A673 (cell line): ENCODE results near the gene SRGAP2B. TPM values are rescaled to one million over a fixed set of nuclear protein-coding genes. Genes with fewer than 3 reads are reported as not detected.
"Not testable (repeated sequence)": the region's sequence is repeated elsewhere in the genome, so short reads cannot be mapped to it uniquely, and the experiment has no call there.

Experiments used
- BruUV-seq: library from RNA; stranded (reverse); fragments of 400-500 nt; replicated peaks from 2 replicates; lab custom pipeline; 2021; lab: Mats Ljungman, UMichigan
- CTCF ChIA-PET: fragments of 300-600 bp; sonication (Branson Sonifier 250); formaldehyde crosslinking; loops from one replicate; lab custom pipeline; 2022; ENCODE audit warnings: antibody characterized with exemption; lab: Charles Lee
- POLR2A ChIA-PET: fragments of 300-600 bp; sonication (Branson Sonifier 250); formaldehyde crosslinking; loops from one replicate; lab custom pipeline; 2022; ENCODE audit warnings: antibody characterized with exemption; ENCODE audit not compliant: low non-redundant PET; lab: Charles Lee
- DNase-seq: peaks from one replicate; pipeline ENCODE4 v3.0.0-alpha.2; 2015; ENCODE audit warnings: low spot score
- H3K27ac ChIP-seq: fragments of 200-600 bp; sonication (generic); 2 replicates; pipeline ENCODE4 v1.5.1; 2016; ENCODE audit warnings: mixed run types, low read depth, mild to moderate bottlenecking, mixed read lengths, antibody characterized with exemption, low read length; ENCODE audit not compliant: poor library complexity, severe bottlenecking
- H3K27me3 ChIP-seq: fragments of 200-600 bp; sonication (generic); replicated peaks from 2 replicates; pipeline ENCODE4 v1.6.1; 2017; ENCODE audit warnings: mixed run types, low read depth, mild to moderate bottlenecking, mixed read lengths, antibody characterized with exemption, low read length; ENCODE audit not compliant: insufficient read depth, poor library complexity
- H3K36me3 ChIP-seq: fragments of 200-600 bp; sonication (generic); 2 replicates; pipeline ENCODE4 v1.6.1; 2016; ENCODE audit warnings: mixed run types, mild to moderate bottlenecking, mixed read lengths, antibody characterized with exemption, low read length; ENCODE audit not compliant: insufficient read depth, poor library complexity, severe bottlenecking
- H3K4me1 ChIP-seq: fragments of 200-600 bp; sonication (generic); 2 replicates; pipeline ENCODE4 v1.6.1; 2017; ENCODE audit warnings: mixed run types, mild to moderate bottlenecking, mixed read lengths, antibody characterized with exemption, low read length; ENCODE audit not compliant: insufficient read depth, poor library complexity, severe bottlenecking
- H3K4me3 ChIP-seq: fragments of 200-600 bp; sonication (generic); 2 replicates; pipeline ENCODE4 v1.5.1; 2016; ENCODE audit warnings: low read depth, mixed run types, mild to moderate bottlenecking, mixed read lengths, low read length; ENCODE audit not compliant: poor library complexity, severe bottlenecking
- H3K9me3 ChIP-seq: fragments of 200-600 bp; sonication (generic); 2 replicates; pipeline ENCODE4 v1.6.1; 2016; ENCODE audit warnings: mixed run types, low read depth, mild to moderate bottlenecking, mixed read lengths, antibody characterized with exemption, low read length; ENCODE audit not compliant: poor library complexity, severe bottlenecking
- intact Hi-C: fragments of 100-400 bp; cut with micrococcal nuclease; formaldehyde crosslinking; loops from one replicate; pipeline ENCODE4 v1.10.0; 2022; ENCODE audit not compliant: unreplicated experiment
- total RNA-seq: library from RNA; stranded (reverse); gene quantifications from 2 replicates; pipeline ENCODE4 v1.2.3, GENCODE V29; 2021

SRGAP2B gene
- total RNA-seq, 1 experiment from 2014 or later, result 72.9 TPM

DNA sequence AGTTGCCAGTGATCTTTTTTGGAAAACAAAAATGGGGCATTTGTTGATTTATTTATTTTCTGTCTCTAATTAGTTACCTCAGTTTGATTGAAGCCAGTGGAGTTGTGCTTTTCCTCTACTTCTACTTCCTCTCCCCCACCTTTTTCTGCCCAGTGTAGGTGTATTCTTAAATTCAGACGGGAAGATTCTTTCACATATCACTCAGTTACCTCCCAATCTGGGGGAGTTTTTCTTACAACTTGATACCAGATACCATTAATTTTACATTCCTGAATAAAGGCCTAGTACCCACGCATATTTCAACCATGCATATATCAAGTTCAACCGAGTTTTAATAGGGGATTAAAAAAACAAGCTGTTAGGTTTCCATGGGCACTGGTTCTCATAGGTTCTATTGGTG, 16.5 kb upstream of the SRGAP2B start:
- H3K4me1 ChIP-seq, intact Hi-C loops, H3K4me3 ChIP-seq, CTCF ChIA-PET, DNase-seq, H3K27me3 ChIP-seq, H3K9me3 ChIP-seq, H3K36me3 ChIP-seq, POLR2A ChIA-PET, H3K27ac ChIP-seq: not testable (repeated sequence)
- TSS peak; percentile 38 for BruUV-seq

DNA sequence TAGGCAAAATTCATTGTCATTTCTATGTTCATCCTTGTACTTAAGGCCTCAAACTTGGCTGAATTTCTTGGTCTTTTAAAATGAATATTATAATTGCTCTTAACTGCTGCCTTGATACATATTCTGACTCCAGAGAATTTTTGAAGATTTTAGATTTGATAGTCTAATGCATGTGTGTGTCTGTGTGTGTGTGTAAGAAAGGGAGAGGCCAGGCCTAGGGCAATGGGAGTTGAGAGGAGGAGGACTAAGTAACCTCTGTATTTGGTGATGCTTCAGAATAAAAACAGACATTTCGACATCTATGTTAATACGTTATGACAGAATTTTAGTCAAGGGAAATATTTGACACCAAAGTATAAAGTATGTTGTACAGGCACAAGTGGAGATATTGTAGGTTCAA, 8.2 kb upstream of the SRGAP2B start:
- H3K36me3 ChIP-seq, H3K9me3 ChIP-seq, H3K27me3 ChIP-seq, intact Hi-C loops, POLR2A ChIA-PET, H3K27ac ChIP-seq, CTCF ChIA-PET, DNase-seq, H3K4me1 ChIP-seq, H3K4me3 ChIP-seq, BruUV-seq: not testable (repeated sequence)

DNA sequence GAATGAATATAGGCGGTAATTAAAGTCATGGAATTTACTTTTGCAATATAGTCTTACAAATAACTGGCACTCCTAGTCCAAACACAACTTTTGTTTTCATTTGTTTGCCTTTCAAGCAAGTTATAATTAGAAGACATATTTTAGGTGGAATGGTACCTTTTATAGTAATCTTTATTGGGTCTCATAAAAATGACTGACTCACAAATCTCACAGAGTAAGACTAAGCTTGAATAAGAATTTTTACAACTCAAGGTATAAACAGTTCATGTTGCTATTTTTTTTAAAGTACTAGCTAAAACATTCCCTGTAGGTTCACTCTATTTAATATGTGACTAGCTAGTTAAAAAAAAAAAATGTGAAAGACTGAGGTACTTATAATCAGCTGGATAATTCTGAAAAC, 6.6 kb upstream of the SRGAP2B start:
- H3K27me3 ChIP-seq, intact Hi-C loops, BruUV-seq, H3K4me3 ChIP-seq, DNase-seq, H3K4me1 ChIP-seq, CTCF ChIA-PET, H3K9me3 ChIP-seq, POLR2A ChIA-PET, H3K36me3 ChIP-seq, H3K27ac ChIP-seq: not testable (repeated sequence)

DNA sequence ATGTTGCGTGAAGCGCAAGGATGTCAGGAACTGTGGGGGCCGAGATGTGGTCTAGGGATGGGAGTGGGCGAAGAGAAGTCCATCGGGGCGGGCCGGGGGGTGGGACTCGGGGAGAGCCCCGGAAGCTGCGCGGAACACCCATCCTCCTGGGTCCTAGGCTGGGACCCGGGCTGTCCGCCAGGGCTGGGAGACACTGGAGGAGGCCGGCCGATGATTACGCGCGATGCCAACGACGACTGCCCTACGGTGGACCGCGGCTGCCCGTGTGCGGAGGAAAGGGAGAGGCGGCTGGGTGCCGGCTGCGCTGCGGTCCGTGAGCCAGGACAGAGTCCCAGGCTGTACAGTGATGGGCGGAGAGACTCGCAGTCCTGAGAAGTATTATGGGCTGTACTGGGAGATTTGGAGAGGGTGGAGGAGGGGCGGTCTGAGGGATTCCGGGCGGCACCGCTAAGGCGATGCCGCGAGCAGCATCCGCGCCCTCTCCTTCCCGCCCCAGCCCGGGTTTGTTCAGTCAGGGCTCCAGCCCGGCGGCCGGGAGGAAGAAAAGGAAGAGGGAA, 395 bp downstream of the SRGAP2B start:
- intact Hi-C loops, BruUV-seq, CTCF ChIA-PET, H3K27me3 ChIP-seq, DNase-seq, H3K36me3 ChIP-seq, H3K27ac ChIP-seq, H3K4me1 ChIP-seq, POLR2A ChIA-PET, H3K9me3 ChIP-seq: not testable (repeated sequence)
- H3K4me3 ChIP-seq, result peak overlapping the region; percentile 38

DNA sequence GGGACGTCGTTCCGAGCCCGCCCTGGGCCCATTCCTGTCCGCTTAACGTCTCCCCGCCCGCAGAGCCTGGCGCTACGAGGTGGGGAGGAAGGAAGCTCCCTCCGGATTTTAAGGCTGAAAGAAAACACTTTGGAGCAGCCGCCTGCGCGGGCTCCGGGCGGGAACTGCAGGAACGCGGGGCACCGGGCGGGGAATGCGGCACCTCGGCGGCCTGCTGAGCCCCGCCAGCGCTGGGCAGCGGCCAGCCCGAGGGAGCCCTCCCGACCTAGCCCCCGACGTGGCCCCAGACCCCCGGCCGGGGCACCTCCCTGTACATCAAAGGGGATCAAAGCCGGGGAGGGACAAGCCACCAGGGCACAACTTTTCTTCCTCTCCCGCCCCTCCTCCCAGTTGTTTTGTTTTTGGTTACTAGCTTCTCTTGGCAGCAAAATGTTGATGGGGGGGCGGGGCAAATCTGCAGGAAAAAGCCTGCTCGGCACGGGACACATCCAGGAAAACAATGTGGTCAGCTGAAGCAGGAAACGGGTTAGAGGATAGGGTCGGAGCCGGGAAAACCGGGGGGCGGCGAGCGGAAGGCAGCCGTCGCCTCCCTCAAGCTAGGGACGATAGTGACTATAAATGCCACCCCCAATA, 1.5 kb downstream of the SRGAP2B start:
- H3K36me3 ChIP-seq, CTCF ChIA-PET, H3K9me3 ChIP-seq, H3K27me3 ChIP-seq, BruUV-seq, H3K27ac ChIP-seq, intact Hi-C loops, POLR2A ChIA-PET, H3K4me1 ChIP-seq: not testable (repeated sequence)
- peak overlapping the region; percentile 40 for H3K4me3 ChIP-seq
- DNase-seq, result peak; percentile 21

DNA sequence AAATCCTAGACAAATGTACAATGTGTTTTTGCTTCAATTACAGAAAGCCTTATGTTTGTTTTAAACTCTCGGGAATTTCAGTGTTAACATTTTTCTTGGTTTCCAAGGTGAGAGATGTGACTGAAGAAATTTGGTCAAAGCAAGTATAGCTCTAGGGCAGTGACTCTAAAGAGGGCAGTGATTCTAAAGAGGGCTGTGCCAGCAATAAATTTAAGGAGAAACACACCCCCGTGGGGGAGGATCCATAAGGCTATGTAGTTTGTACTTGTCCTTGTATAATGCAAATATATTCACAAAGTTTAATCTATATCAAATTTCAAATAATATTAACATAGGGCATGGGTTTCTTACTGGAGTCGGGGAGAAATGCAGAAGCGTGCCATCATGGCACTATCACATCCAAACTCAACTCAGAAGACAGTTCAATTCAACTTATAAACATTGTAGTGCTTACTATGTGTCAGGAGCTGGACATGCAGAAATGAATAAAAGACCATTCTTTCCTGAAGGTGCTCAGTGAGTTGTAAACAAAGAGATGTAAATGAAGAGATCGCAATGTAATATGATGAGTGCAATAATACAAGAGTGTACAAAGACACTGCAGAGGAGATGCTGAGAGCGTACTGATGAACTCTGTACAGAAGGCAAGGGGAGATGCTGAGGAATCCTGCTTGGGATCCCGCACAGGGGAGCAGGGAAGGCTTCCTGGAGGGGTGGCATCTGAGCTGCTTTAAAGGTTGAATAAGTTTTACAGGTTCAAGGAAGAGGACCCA, 12.5 kb downstream of the SRGAP2B start:
- POLR2A ChIA-PET, H3K4me1 ChIP-seq, H3K4me3 ChIP-seq, DNase-seq, BruUV-seq, H3K27ac ChIP-seq, CTCF ChIA-PET, H3K36me3 ChIP-seq, intact Hi-C loops, H3K27me3 ChIP-seq, H3K9me3 ChIP-seq: not testable (repeated sequence)

DNA sequence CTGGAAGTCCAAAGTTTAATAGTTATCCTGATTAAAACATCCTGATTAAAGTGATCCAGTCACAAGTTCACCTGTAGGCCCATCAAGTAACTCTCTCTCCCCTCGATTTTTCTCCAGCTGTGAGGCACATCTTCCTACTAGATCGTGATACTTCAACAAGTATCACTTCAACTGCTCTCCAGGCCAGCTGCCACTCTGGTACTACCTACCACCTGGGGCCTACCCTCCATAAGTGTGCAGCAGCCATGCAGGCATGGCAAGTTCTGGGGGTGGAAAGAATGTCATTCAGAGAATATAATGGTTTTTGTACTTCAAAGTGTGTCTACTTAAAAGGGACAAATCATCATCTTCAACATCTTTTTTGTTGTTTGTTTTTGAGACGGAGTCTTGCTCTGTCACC, 14.9 kb downstream of the SRGAP2B start:
- CTCF ChIA-PET, BruUV-seq, POLR2A ChIA-PET: not testable (repeated sequence)

More for the DNA sequence above, 14.9 kb downstream of the SRGAP2B start:
- H3K27ac ChIP-seq, intact Hi-C loops, H3K9me3 ChIP-seq, H3K4me3 ChIP-seq, DNase-seq, H3K4me1 ChIP-seq, H3K36me3 ChIP-seq, H3K27me3 ChIP-seq: not testable (repeated sequence)
